GM21360 (cell line): ENCODE measurements around the gene CNTN4.

Source experiments
- ATAC-seq: cut with Tn5 transposase; IDR thresholded peaks from one replicate; pipeline ENCODE4 v1.9.1; 2021; ENCODE audit warnings: mild to moderate bottlenecking, moderate library complexity; ENCODE audit not compliant: unreplicated experiment

Gene CNTN4

GRCh38 chr3:3013317-3014052 lies 914.8 kb downstream of the CNTN4 start:
- ATAC-seq = no peak

DNA sequence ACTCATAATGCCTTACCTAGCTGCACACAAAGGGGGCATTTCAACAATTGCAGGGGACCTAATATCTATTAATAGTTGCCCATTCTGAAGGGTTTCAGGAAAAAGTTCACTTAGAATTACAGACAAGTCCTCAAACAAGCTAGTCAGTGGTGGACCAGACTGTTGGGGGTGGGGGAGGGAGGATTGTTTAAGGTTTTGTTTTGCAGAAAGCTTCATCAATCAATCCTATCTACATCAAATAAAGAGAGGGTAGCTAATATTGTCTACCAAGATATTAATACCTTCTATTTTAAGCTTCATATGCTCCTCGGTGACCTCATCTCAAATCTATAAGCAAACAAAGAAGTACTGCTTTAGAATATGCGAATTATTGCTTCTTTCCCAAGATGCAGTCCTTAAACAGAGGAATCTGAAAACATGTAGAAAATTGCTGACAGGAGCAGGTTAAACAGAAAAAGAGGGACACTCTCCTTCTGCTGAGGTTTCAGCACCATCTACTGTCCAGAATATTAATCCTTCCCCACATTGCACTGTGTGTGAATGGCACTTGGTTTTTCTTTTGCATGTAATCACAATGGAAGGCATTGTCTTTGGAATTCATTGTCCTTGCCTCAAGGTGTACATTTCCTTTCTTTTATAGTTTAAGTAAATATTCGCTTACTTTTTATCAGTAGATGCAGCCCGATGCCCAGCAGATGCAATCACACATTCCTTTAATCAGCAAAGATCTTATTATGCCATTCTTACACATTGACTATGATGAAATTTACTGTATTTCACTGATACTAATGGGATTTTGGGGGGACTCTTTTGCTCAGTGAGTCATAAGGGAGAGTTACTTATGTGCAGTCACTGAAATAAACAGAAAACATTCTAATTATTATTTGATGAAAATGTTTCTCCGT lies 916.8 kb downstream of the CNTN4 start:
- ATAC-seq = peak; percentile 72

GRCh38 chr3:3016226-3016625 lies 917.6 kb downstream of the CNTN4 start:
- no peak for ATAC-seq

DNA sequence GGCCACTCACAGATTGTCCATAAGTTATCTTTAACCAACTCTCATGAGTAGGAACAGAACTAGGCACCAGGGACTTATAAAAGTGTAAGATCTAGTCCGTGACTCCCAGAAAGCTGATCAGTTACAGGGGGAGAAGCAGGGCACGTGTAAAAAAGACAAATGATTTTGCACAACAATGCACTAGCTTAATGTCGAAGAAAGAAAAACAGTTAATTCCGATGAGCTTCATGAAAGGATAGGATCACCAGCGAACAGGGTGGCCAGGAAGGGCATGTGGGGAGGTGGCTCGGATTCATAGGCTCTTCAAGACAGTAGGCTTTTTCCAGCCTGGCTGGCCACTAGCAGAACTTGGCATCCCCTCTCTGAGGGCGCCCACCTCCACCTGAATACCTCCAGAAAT lies 921.5 kb downstream of the CNTN4 start:
- ATAC-seq = no peak

DNA sequence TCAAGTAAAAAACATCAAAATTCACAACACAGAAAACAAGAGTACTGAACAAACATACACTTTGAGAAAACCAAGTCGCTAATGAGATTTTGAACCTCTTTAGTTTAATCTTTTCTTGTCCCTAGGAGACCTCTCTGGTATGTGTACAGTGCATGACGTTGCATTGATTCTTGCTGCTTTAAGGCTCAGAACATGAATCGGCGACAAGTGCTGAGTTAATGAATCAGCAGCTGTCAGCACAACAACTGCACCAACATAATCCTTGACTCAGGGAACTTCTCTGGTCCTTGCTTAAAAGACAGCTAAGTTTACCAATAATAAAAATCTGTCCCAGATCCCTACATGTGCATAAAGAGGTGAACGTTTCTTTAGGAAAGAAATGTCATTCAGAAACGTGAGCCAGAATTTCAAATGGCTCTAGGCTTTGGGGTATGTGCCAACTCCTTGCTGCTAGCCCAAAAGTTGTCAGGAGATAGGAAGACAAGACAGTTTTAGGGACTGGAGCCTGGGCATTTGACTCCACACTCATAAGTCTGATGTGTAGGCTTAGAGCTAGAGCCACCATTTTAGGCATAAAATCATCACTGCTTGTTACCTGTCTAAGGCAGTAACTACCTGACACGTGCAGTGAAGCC lies 924.6 kb downstream of the CNTN4 start:
- no peak for ATAC-seq

- ATAC-seq = peak; percentile 97
Observed at GRCh38 chr3:3027976-3028567, 929.4 kb downstream of the CNTN4 start.

DNA sequence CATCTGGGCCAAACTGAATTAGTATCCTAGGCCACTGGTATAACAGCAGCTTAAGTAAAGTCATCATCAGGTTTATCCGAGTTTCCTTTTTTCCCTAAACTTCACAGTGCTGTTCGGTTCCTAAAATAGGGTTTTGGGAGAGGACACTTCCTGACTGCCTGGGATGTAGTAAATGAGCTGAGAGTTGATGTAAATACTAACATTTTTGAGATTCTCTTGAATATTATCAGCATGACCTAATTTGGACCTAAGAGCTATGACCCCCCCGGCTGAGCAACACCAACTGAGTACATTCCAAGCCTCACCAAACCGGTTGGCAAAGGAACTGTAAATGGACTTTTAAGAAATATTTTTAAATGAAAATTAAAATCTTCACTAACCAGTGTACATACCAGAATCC lies 932.7 kb downstream of the CNTN4 start:
- ATAC-seq = no peak

DNA sequence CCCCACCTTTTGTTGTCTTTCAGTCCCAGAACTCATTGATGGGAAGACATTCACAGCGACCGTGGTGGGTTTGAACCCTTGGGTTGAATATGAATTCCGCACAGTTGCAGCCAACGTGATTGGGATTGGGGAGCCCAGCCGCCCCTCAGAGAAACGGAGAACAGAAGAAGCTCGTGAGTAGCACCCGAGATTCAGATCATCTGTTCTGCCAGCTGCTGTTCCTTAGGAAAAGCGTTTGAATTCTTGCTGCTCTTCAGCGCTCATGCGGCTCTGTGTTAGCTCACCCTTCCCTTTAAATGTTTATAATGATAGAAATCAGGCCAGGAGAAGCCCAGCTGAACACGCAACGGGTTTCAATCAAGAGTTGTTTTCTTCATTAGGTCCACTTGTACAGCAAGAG lies 938.5 kb downstream of the CNTN4 start:
- ATAC-seq = no peak

DNA sequence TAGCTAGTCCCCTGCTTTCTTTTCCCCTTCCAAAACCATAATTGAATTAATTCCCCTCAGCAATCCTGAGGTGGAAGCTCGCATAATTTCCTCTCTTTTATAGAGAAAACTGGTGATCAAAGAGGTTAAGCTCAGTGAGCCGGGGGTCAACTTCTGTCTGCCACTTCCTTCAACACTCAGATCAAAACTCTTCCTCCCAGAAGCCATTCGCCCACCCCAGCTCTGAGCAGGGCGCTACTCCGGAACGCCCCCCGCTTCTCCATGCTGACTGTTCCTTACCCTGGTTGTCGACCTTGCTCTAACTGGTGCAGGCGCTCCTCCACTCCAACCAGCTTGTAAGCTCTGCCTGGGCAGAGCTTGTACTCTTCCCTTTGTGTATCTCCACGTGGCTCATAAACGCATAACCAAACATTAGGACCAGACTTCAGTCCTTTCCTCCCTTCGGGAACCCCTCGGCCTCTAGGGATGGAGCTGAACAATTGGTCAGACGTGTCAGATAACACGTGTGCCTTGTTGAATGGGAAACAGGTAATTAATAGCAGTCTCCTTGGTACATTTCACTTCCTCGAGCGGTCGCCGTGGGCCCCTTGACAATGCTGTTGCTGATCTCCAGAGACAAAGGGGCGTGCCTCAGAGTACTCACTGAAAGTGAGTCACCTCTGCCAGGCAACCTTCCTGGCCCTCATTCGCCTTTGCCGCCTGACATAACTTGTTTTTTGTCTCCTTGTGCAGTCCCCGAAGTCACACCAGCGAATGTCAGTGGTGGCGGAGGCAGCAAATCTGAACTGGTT lies 939.7 kb downstream of the CNTN4 start:
- ATAC-seq = no peak

- no peak for ATAC-seq
Observed at GRCh38 chr3:3053974-3054373, 955.3 kb downstream of the CNTN4 start.

GRCh38 chr3:3059645-3060044 lies 961.0 kb downstream of the CNTN4 start:
- ATAC-seq = no peak

DNA sequence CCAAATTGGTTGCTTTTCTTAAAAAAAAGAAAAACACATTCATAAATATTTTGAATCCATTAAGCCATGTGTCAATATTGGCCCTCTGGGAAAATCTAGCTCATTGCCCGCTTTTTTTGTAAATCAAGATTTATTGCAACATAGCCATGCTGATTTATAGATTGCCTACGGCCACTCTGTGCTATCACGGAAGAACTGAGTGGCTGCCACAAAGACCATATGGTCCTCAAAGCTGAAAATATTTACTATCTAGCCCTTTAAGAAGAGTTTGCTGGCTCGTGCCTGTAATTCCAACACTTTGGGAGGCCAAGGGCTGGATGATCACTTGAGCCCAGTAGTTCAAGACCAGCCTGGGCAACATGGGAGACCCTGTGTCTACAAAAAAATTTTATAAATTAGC lies 965.6 kb downstream of the CNTN4 start:
- ATAC-seq = no peak

DNA sequence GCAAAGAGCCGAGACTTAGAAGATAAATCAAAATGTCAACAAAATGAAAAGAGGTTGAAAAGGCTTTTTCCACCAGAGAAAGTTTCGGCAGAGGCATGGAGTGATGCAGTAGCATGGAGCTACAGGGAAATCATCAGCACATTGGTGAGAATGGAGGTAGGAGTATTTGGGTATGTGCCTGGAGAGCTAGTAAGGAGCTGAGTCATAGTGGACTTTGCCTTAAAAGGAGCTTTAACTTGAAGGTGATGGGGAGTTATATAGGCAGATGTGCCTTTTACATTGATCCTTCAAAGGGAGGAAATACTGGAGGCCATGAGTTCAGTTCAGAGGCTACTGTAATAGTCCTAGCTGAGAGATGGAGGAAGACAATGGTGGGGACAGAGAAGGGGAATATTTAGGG lies 967.2 kb downstream of the CNTN4 start:
- ATAC-seq = no peak

GRCh38 chr3:3066378-3066777 lies 967.7 kb downstream of the CNTN4 start:
- ATAC-seq = peak; percentile 53

DNA sequence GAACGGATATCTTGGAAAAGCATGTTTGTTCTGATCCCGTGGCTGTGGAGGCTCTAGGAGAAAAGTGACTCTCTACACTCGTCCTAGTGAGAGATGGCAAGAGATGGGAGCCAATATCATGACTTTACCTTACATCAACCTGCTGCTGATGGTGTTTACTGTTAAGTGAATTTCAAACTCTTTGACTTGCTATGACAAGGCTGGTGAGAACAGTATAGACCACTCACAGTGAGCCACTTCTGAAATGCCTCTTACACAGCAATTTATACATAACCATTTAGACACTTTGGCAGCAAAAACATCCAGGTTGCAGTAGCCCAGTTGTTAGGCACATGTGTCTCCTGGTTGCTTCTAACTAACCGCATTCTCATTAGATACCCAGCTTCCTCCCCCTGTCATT lies 968.2 kb downstream of the CNTN4 start:
- no peak for ATAC-seq

GRCh38 chr3:3068358-3068881 lies 969.8 kb downstream of the CNTN4 start:
- ATAC-seq = no peak

DNA sequence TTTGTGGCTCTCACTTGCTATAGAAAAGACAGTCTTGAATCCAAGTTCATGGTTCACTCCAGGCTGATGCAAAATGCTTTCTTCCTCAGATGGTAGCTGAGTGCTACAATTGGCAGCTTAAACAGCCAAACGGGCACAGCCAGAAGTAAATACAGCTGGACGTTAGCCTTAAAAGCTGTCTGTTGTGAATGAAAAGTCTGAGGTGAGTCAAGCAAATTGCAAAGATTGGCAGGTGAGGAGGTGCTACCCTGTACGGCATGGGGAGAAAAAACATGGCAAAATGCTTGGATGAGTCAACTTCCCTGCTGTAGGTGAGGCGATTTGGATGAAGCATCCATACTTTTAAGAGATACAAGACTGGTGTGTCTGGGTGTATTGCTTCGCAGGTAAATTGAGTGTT lies 971.1 kb downstream of the CNTN4 start:
- ATAC-seq = no peak

- ATAC-seq = no peak
Observed at GRCh38 chr3:3071136-3071535, 972.5 kb downstream of the CNTN4 start.

GRCh38 chr3:3074551-3075257 lies 976.0 kb downstream of the CNTN4 start:
- peak; percentile 90 for ATAC-seq

DNA sequence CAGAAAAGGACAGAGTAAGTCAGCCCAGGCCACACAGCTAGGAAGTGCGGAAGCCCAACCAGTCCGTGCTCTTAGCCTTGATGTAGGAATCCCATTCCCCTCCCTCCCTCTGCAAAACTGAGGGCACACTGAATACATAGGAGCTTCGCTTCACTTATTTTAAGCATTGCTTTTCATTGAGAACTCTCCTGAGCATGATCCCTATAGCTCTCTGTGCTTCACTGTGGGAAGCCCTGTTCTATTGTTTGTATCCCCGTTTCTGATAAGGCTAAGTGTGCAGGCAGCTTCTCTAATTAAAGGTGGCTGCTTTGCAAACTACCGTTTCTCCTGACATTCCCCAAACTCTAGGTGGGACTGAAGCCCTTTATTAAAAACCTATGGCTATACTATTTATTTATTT lies 981.6 kb downstream of the CNTN4 start:
- no peak for ATAC-seq
